Gastrocnemius medialis (tissue), 4 donors: ENCODE measurements around the gene AIFM1.

Experiments used
- CTCF ChIP-seq, 5 experiments: fragments of 450-650 bp in 3 of 5; fragments of 200-600 bp in 2 of 5; sonication (generic) in 2 of 5; IDR thresholded peaks in 4 of 5; conservative IDR thresholded peaks in 1 of 5; 1 replicate in 4 of 5; 2 replicates in 1 of 5; pipeline ENCODE4 v1.5.1; 2016 to 2019; ENCODE audit warnings: antibody characterized with exemption in 5 of 5, mild to moderate bottlenecking in 3 of 5, moderate library complexity in 3 of 5
- POLR2A ChIP-seq, 2 donors: fragments of 450-650 bp; IDR thresholded peaks; one replicate each; pipeline ENCODE4 v1.6.1; 2017; ENCODE audit warnings: antibody characterized with exemption in 2 of 2, mild to moderate bottlenecking in 2 of 2, moderate library complexity in 2 of 2

- TF ChIP-seq CTCF (IDR thresholded peaks at IDR 0.05 in 4 of 5, conservative IDR thresholded peaks at IDR 0.05 in 1 of 5) (no peak), POLR2A (IDR thresholded peaks at IDR 0.05) (no peak)
Measured at GRCh38 chrX:130106071-130106470, 59.6 kb downstream of the AIFM1 start.
